Stimulated activated CD4-positive, alpha-beta T cell treated with anti-CD3 and anti-CD28 coated beads, Interleukin-15, amount 100 ng/mL, for 48 hours (primary cell): ENCODE data around the gene ZSCAN10.
"Not testable (repeated sequence)": the region's sequence is repeated elsewhere in the genome, so short reads cannot be mapped to it uniquely, and the experiment has no call there.

Experiments used
- DNase-seq, 2 donors: peaks; one replicate each; pipeline ENCODE4 v3.0.0-alpha.2; 2020; ENCODE audit warnings: low read depth in 2 of 2

The ZSCAN10 gene

GRCh38 chr16:3098459-3099394, at the start of gene ZSCAN10:
Gene ZSCAN10, minus strand, starts transcription at chr16:3099294. Its CDS starts 6,357 bp downstream, at chr16:3092937.
- DNase-seq = no peak

GRCh38 chr16:3148256-3149192, 49.4 kb upstream of the ZSCAN10 start:
- DNase-seq = no peak

- DNase-seq = no peak
Measured at GRCh38 chr16:3147757-3148104, 48.6 kb upstream of the ZSCAN10 start.

- DNase-seq = no peak
Measured at GRCh38 chr16:3147046-3147756, 48.1 kb upstream of the ZSCAN10 start.

GRCh38 chr16:3145660-3146059, 46.6 kb upstream of the ZSCAN10 start:
- DNase-seq = no peak

- DNase-seq = no peak
Measured at GRCh38 chr16:3145151-3145550, 46.1 kb upstream of the ZSCAN10 start.

- no peak for DNase-seq
Measured at GRCh38 chr16:3144321-3144983, 45.4 kb upstream of the ZSCAN10 start.

- DNase-seq = no peak
Measured at GRCh38 chr16:3143598-3144320, 44.7 kb upstream of the ZSCAN10 start.

- no peak for DNase-seq
Measured at GRCh38 chr16:3143189-3143588, 44.1 kb upstream of the ZSCAN10 start.

- no peak for DNase-seq
Measured at GRCh38 chr16:3142770-3143169, 43.7 kb upstream of the ZSCAN10 start.

- DNase-seq = no peak
Measured at GRCh38 chr16:3142327-3142726, 43.2 kb upstream of the ZSCAN10 start.

- DNase-seq = no peak
Measured at GRCh38 chr16:3141781-3142311, 42.8 kb upstream of the ZSCAN10 start.

GRCh38 chr16:3140603-3141427, 41.7 kb upstream of the ZSCAN10 start:
- no peak for DNase-seq

- not testable (repeated sequence) for DNase-seq
Measured at GRCh38 chr16:3139561-3139960, 40.5 kb upstream of the ZSCAN10 start.

GRCh38 chr16:3138823-3139426, 39.8 kb upstream of the ZSCAN10 start:
- DNase-seq = no peak

GRCh38 chr16:3138342-3138741, 39.2 kb upstream of the ZSCAN10 start:
- DNase-seq = no peak

GRCh38 chr16:3137267-3137666, 38.2 kb upstream of the ZSCAN10 start:
- no peak for DNase-seq

GRCh38 chr16:3135126-3135715, 36.1 kb upstream of the ZSCAN10 start:
- no peak for DNase-seq
